OCI-LY7 (cell line): ENCODE data around the gene JMJD4.

Experiments used
- CTCF ChIP-seq: fragments of 200-600 bp; sonication (generic); conservative IDR thresholded peaks from 2 replicates; pipeline ENCODE4 v1.5.1; 2014; ENCODE audit warnings: mild to moderate bottlenecking, antibody characterized with exemption, low read length, moderate library complexity, mixed read lengths
- EZH2phosphoT487 ChIP-seq: fragments of 200-600 bp; sonication (generic); IDR thresholded peaks from 2 replicates; pipeline ENCODE4 v1.6.1; 2018; ENCODE audit warnings: low read depth, borderline replicate concordance, mild to moderate bottlenecking, mixed run types, antibody characterized with exemption, low read length, moderate library complexity, mixed read lengths

- TF ChIP-seq CTCF (no peak), EZH2phosphoT487 (no peak)
These were observed 39.9 kb upstream of the JMJD4 start for GRCh38 chr1:227774821-227775661.
